ENCODE results near the gene AGK.
"Not testable (repeated sequence)": the region's sequence is repeated elsewhere in the genome, so short reads cannot be mapped to it uniquely, and the experiment has no call there.

DNA sequence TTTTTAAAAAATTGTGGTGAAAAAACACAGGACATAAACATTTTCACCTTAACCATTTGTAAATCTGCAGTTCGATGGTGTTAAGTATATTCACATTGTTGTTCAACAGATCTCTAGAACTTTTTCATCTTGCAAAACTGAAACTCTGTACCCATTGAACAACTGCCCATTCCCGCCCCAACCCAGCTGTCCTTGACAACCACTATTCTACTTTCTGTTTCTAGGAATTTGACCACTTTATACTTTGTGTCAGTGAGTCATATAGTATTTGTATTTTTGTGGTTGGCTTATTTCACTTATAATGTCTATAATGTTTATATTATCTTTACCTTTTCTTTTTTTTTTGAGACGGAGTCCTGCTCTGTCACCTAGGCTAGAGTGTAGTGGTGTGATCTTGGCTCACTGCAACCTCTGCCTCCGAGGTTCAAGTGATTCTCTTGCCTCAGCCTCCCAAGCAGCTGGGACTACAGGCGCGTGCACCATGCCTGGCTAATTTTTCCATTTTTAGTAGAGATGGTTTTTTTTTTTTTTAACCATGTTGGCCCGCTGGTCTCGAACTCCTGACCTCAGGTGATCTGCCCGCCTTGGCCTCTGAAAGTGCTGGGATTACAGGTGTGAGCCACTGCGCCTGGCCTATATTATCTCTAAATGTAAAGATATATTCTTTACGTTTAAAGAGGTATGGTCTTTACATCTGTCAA lies 6.8 kb downstream of the AGK start:
- not testable (repeated sequence) for TF ChIP-seq POLR2A, POLR2AphosphoS5 (IDR thresholded peaks at IDR 0.05; ENCODE audit: low read depth, low read length)

Data from GM12891 (cell line).